Gastrocnemius medialis (tissue), 4 donors: Measurements from ENCODE around the gene PIK3C2G. TPM values are rescaled to one million over a fixed set of nuclear protein-coding genes. Genes with fewer than 3 reads are reported as not detected.

Experiments used
- ATAC-seq, 2 donors: fragments of 150-250 bp; one replicate each; pipeline ENCODE4 v1.9.1; 2016
- DNase-seq, 2 donors: peaks; one replicate each; pipeline ENCODE4 v3.0.0-alpha.2; 2019
- H3K27ac ChIP-seq, 4 donors: fragments of 200-600 bp; sonication (generic); 1 replicate in 1 of 4; 2 replicates in 3 of 4; pipeline ENCODE4 v1.5.1; 2016 to 2018; ENCODE audit warnings: mild to moderate bottlenecking in 2 of 4, moderate library complexity in 1 of 4
- H3K27me3 ChIP-seq, 3 donors: fragments of 200-600 bp; sonication (generic) in 2 of 3; 1 replicate in 1 of 3; 2 replicates in 2 of 3; pipeline versions ENCODE4 v1.5.1 to v1.6.0; 2016 to 2019; ENCODE audit warnings: mild to moderate bottlenecking in 1 of 3, moderate library complexity in 1 of 3
- H3K36me3 ChIP-seq, 2 donors: fragments of 200-600 bp; sonication (generic) in 1 of 2; one replicate each; pipeline ENCODE4 v1.5.1; 2017 to 2018
- H3K4me1 ChIP-seq, 2 donors: fragments of 200-600 bp; sonication (generic) in 1 of 2; one replicate each; pipeline ENCODE4 v1.5.1; 2016 to 2017; ENCODE audit warnings: mild to moderate bottlenecking in 2 of 2
- H3K4me3 ChIP-seq, 4 donors: fragments of 200-600 bp; sonication (generic) in 3 of 4; 1 replicate in 1 of 4; 2 replicates in 3 of 4; pipeline ENCODE4 v1.5.1; 2016 to 2019; ENCODE audit warnings: mild to moderate bottlenecking in 2 of 4
- H3K9me3 ChIP-seq, 3 donors: fragments of 200-600 bp; sonication (generic) in 2 of 3; 1 replicate in 1 of 3; 2 replicates in 2 of 3; pipeline ENCODE4 v1.5.1; 2016 to 2019
- POLR2A ChIP-seq, 2 donors: fragments of 450-650 bp; IDR thresholded peaks; one replicate each; pipeline ENCODE4 v1.6.1; 2017; ENCODE audit warnings: antibody characterized with exemption in 2 of 2, mild to moderate bottlenecking in 2 of 2, moderate library complexity in 2 of 2
- in situ Hi-C, 4 donors: fragments of 200-750 bp; cut with MboI; loops; one replicate each; pipeline versions ENCODE4 v1.15.0 to v1.8.0; 2017; ENCODE audit warnings: low sequenced_read_pairs in 4 of 4
- intact Hi-C: fragments of 100-400 bp; cut with DNase I; formaldehyde crosslinking; loops from one replicate; pipeline ENCODE4 v1.15.1; 2023; ENCODE audit warnings: low total_unique reads
- total RNA-seq, 4 donors: library from RNA; depleted of rRNA; stranded (reverse); fragments of >200 nt; gene quantifications; one replicate each; pipeline versions ENCODE4 v1.1.0 to v1.2.3, GENCODE V29; 2016
- TF ChIP-seq, protein P1 (sequence below), 5 experiments: fragments of 450-650 bp in 3 of 5; fragments of 200-600 bp in 2 of 5; sonication (generic) in 2 of 5; IDR thresholded peaks in 4 of 5; conservative IDR thresholded peaks in 1 of 5; 1 replicate in 4 of 5; 2 replicates in 1 of 5; pipeline ENCODE4 v1.5.1; 2016 to 2019; ENCODE audit warnings: antibody characterized with exemption in 5 of 5, mild to moderate bottlenecking in 3 of 5, moderate library complexity in 3 of 5

The PIK3C2G gene
- total RNA-seq, 4 donors from 2014 or later: 0.40 TPM; not detected in 3

DNA sequence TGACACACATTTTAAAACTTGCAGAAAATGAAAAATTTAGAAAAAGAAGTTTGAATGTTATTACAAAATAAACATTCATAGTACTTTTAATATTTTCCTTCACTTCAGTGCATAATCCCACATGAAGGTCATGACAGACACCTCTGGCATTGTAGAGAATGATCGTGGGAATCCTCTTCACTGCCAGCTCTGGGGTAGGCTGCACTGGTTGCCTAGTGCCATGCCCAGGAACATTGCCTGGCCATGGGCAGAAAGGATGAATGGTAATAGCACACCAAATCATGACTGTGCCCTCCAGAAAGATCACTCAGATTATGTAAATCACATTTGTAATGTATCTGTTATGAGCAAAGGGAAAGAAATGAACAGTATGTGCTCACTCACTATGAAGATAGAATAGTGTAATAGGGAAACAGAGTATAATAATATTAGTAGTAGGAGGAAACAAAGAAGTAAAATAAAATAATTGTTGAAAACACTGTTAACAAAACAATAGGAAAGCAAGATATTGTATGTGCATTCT is 314.8 kb downstream of the PIK3C2G start:
- DNase-seq (no peak), ATAC-seq (no peak)
- in situ Hi-C loops (loop anchor here in 1 of 4 donors (25.0 kb wide), 1 partner anchor 89 kb away; no protein-coding TSS in a partner anchor), intact Hi-C loops (no loop called here)
- H3K27me3 ChIP-seq: no peaks in the 10 kb centered on the region
- H3K36me3 ChIP-seq: no peaks in the 10 kb centered on the region
- H3K27ac ChIP-seq: no peak overlapping the region
- H3K9me3 ChIP-seq: peaks cover 0 to 3% (median 0%) of the 10 kb centered on the region in 3 donors
- H3K4me3 ChIP-seq: no peak overlapping the region
- TF ChIP-seq POLR2A (IDR thresholded peaks at IDR 0.05): no peak
- TF ChIP-seq, protein P1, sequence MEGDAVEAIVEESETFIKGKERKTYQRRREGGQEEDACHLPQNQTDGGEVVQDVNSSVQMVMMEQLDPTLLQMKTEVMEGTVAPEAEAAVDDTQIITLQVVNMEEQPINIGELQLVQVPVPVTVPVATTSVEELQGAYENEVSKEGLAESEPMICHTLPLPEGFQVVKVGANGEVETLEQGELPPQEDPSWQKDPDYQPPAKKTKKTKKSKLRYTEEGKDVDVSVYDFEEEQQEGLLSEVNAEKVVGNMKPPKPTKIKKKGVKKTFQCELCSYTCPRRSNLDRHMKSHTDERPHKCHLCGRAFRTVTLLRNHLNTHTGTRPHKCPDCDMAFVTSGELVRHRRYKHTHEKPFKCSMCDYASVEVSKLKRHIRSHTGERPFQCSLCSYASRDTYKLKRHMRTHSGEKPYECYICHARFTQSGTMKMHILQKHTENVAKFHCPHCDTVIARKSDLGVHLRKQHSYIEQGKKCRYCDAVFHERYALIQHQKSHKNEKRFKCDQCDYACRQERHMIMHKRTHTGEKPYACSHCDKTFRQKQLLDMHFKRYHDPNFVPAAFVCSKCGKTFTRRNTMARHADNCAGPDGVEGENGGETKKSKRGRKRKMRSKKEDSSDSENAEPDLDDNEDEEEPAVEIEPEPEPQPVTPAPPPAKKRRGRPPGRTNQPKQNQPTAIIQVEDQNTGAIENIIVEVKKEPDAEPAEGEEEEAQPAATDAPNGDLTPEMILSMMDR (IDR thresholded peaks at IDR 0.05 in 4 of 5, conservative IDR thresholded peaks at IDR 0.05 in 1 of 5): no peak
- no peaks in the 10 kb centered on the region for H3K4me1 ChIP-seq

DNA sequence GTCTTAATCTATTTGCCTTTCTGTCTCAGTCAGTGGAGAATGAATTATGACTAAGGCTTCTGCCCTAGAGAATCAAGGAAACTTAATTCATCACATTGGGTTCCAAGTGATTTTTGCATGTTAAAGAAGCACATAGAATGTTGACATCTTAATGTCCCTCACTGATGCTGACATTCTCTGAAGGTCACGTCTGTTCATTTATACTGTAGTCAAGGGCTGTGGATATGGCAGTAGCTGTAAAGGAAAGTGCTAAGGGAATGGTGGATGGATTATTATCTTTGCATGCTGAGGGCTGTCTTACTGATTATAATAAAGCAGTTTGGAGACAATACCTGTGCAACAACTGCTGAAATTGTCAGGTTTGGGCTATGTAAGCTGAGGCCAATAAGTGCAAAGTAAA is 315.3 kb downstream of the PIK3C2G start:
- intact Hi-C loops: no loop called here
- Histone ChIP-seq H3K9me3 (peaks cover 0 to 3% (median 0%) of the 10 kb centered on the region in 3 donors), H3K27me3 (no peaks in the 10 kb centered on the region), H3K27ac (no peak overlapping the region), H3K4me3 (no peak overlapping the region), H3K4me1 (no peaks in the 10 kb centered on the region), H3K36me3 (no peaks in the 10 kb centered on the region)
- ATAC-seq: no peak
- in situ Hi-C loops: loop anchor here in 1 of 4 donors (25.0 kb wide), 1 partner anchor 89 kb away; no protein-coding TSS in a partner anchor
- TF ChIP-seq, protein P1 (IDR thresholded peaks at IDR 0.05 in 4 of 5, conservative IDR thresholded peaks at IDR 0.05 in 1 of 5): no peak
- TF ChIP-seq POLR2A (IDR thresholded peaks at IDR 0.05): no peak
- no peak for DNase-seq

DNA sequence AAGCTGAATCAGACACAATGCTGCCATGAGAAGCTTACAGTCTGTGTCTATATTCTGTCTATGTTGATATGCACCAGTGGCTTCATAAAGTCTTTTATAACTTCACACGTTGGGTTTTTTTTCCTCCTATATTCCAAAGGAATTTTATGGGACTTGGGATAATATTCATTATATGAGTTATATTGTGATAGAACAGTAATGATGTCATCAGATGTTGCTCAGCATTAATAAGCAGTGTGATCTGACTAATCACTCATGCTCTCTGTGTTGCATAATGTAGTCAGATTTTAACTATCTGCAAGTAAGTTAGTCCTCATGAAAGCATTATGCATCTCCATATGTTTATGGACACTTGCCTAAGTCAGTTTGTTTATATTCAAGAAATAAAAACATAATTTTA is 316.9 kb downstream of the PIK3C2G start:
- no peak for DNase-seq
- Histone ChIP-seq H3K27me3 (no peaks in the 10 kb centered on the region), H3K36me3 (no peaks in the 10 kb centered on the region), H3K4me1 (no peaks in the 10 kb centered on the region), H3K4me3 (no peak overlapping the region), H3K9me3 (no peaks in the 10 kb centered on the region), H3K27ac (no peak overlapping the region)
- intact Hi-C loops: no loop called here
- TF ChIP-seq, protein P1 (IDR thresholded peaks at IDR 0.05 in 4 of 5, conservative IDR thresholded peaks at IDR 0.05 in 1 of 5): no peak
- TF ChIP-seq POLR2A (IDR thresholded peaks at IDR 0.05): no peak
- in situ Hi-C loops: loop anchor here in 1 of 4 donors (25.0 kb wide), 1 partner anchor 91 kb away; no protein-coding TSS in a partner anchor
- ATAC-seq: no peak

DNA sequence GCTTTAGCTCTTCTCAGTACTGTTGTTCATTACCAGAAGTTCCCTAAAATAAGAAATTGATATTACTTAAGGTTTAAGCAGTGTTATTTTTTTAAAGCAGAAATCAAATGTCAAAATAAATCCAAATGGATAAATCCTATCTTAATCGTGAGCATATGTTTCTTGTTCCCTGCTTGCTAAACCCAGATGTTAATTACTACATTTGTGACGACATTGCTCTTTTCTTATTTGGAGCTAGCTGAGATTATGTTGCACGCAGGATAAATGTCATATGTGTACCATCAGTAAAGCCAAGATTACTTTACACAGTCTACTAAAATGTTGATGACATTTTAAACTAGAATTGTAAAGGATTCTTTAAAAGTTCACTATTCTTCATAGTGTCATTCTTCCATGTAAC is 319.0 kb downstream of the PIK3C2G start:
- H3K9me3 ChIP-seq: no peaks in the 10 kb centered on the region
- in situ Hi-C loops: loop anchor here in 1 of 4 donors (25.0 kb wide), 1 partner anchor 93 kb away; no protein-coding TSS in a partner anchor
- DNase-seq (no peak), ATAC-seq (no peak)
- no peaks in the 10 kb centered on the region for H3K4me1 ChIP-seq
- no peak overlapping the region for H3K27ac ChIP-seq
- intact Hi-C loops: no loop called here
- no peaks in the 10 kb centered on the region for H3K36me3 ChIP-seq
- no peak for TF ChIP-seq POLR2A (IDR thresholded peaks at IDR 0.05)
- TF ChIP-seq, protein P1 (IDR thresholded peaks at IDR 0.05 in 4 of 5, conservative IDR thresholded peaks at IDR 0.05 in 1 of 5): no peak
- H3K27me3 ChIP-seq: no peaks in the 10 kb centered on the region
- no peak overlapping the region for H3K4me3 ChIP-seq
